HG03354 (cell line): ENCODE data around the gene PNPT1.
A peak's percentile ranks its signal among the peaks of the same experiment; 100 is the strongest.
"Not testable (repeated sequence)": the region's sequence is repeated elsewhere in the genome, so short reads cannot be mapped to it uniquely, and the experiment has no call there.

Experiments used
- ATAC-seq: cut with Tn5 transposase; IDR thresholded peaks from one replicate; pipeline ENCODE4 v1.9.1; 2021; ENCODE audit warnings: mild to moderate bottlenecking; ENCODE audit not compliant: unreplicated experiment, poor library complexity, severe bottlenecking

The PNPT1 gene

GRCh38 chr2:55693181-55694125, at the start of gene PNPT1:
TSS of gene PNPT1 (minus strand) at chr2:55693844. CDS start at chr2:55693823, 21 bp downstream.
- peak; percentile 100 for ATAC-seq

- no peak for ATAC-seq
These were observed 49.4 kb upstream of the PNPT1 start for GRCh38 chr2:55742996-55743395.

- not testable (repeated sequence) for ATAC-seq
These were observed 42.4 kb upstream of the PNPT1 start for GRCh38 chr2:55736019-55736536.

- no peak for ATAC-seq
These were observed 41.1 kb upstream of the PNPT1 start for GRCh38 chr2:55734726-55735125.

GRCh38 chr2:55733335-55733734, 39.7 kb upstream of the PNPT1 start:
- ATAC-seq = no peak

GRCh38 chr2:55732854-55733253, 39.2 kb upstream of the PNPT1 start:
- ATAC-seq = no peak

GRCh38 chr2:55729136-55729685, 35.6 kb upstream of the PNPT1 start:
- no peak for ATAC-seq

GRCh38 chr2:55721596-55722215, 28.1 kb upstream of the PNPT1 start:
- no peak for ATAC-seq

GRCh38 chr2:55720417-55720816, 26.8 kb upstream of the PNPT1 start:
- no peak for ATAC-seq

- ATAC-seq = no peak
These were observed 26.2 kb upstream of the PNPT1 start for GRCh38 chr2:55719852-55720251.

- peak; percentile 75 for ATAC-seq
These were observed 24.7 kb upstream of the PNPT1 start for GRCh38 chr2:55718165-55719008.

- ATAC-seq = no peak
These were observed 22.0 kb upstream of the PNPT1 start for GRCh38 chr2:55715626-55716025.

- not testable (repeated sequence) for ATAC-seq
These were observed 21.5 kb upstream of the PNPT1 start for GRCh38 chr2:55715178-55715577.

GRCh38 chr2:55712477-55713060, 18.9 kb upstream of the PNPT1 start:
- no peak for ATAC-seq

- ATAC-seq = no peak
These were observed 16.4 kb upstream of the PNPT1 start for GRCh38 chr2:55710025-55710424.

- no peak for ATAC-seq
These were observed 14.1 kb upstream of the PNPT1 start for GRCh38 chr2:55707751-55708150.

- ATAC-seq = not testable (repeated sequence)
These were observed 12.6 kb upstream of the PNPT1 start for GRCh38 chr2:55706258-55706657.

- no peak for ATAC-seq
These were observed 11.5 kb upstream of the PNPT1 start for GRCh38 chr2:55705027-55705653.

- no peak for ATAC-seq
These were observed 9.7 kb upstream of the PNPT1 start for GRCh38 chr2:55703350-55703749.
